Measurements from ENCODE around the gene ERN1.

The ERN1 gene

GRCh38 chr17:64107500-64108236 is 22.3 kb downstream of the ERN1 start:
- no peak for FAIRE-seq

GRCh38 chr17:64106918-64107317 is 23.0 kb downstream of the ERN1 start:
- FAIRE-seq = no peak

DNA sequence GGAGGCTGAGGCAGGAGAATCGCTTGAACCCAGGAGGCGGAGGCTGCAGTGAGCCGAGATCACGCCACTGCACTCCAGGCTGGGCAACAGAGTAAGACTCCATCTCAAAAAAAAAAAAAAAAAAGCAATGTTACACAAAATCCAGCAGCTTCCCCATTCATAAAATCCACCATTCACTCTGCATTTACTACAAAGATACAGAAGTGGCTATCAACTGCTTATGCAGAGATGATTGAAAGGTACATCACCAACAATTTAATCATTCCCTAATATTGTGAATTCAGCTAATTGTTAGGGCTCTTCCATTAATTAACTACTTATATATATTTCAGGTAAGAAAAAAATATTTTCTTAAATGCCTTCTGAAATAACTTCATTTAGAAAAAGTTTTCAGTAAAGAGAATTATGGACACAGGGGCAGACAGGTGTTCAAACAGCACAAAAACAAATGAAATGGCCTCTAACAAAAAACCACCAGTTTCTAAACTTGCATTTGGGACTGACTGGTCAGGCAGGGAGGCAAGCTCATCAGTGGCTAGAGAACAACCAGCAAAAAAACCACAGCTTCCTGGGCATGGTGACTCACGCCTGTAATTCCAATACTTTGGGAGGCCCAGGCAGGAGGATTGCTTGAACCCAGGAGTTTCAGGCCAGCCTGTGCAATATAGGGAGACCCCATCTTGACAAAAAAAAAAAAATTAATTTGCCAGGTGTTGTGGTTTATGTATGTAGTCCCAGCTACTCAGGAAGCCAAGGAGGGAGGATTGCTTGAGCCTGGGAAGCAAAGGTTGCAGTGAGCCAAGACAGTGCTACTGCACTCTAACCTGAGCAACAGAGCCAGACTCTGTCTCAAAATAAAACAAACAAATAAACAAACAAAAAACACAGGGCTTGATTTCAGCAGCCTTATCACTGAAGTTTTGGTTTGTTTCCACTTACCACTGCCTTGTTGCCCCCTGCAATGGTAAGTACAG is 26.3 kb downstream of the ERN1 start:
- FAIRE-seq = no peak

GRCh38 chr17:64102627-64103390 is 27.1 kb downstream of the ERN1 start:
- no peak for FAIRE-seq

DNA sequence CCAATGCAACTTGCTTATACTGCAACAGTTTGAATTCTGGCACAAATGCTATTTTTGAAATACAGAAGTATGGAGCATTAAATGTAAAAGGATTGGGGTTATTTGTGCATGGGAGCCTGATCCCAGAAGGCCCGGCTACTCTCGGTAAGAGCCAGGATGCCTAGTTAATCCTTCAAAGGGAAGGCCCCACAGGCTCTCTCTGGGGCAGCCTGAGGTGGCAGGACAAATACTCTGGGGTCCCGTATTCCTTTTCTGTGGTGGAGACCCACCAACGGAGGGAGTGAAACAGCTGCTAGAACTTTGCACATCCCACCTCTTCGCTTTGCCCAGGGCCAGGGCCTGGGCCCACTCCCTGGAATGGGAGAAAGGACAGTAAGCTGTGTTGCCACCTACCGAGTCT is 30.4 kb downstream of the ERN1 start:
- FAIRE-seq = no peak

DNA sequence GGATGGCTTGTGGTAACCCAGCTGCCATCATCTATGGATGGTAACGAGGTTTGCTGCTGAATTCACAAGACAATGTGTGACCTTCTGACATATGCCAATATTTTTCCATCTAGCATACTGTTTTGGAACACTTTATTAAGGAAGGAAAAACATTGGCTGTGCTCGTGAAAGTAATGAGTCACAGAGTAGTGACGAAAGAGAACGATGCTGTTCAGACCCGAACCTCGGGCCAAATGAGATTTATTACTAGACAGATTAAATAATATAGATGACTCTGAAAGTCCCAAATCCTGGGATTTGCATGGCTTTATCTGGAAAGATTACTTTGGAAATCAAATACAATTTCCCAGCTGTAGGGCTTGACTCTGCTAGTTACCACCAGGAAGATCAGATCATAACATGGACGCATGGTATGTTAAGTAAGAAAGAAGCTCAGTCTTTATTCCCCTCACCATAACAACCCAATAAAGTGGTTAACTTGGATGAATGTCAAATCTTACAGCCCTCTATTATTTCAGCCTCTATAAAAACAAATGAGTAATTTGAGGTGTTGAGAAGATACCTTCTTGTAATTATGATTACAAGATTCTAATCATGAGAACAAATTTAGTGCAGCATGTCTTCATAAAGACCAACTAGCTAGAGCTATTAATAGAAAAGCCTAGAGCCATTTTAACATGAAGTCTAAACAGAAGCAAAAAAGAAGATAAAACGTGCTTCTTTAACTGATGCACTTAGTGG is 32.6 kb downstream of the ERN1 start:
- FAIRE-seq = no peak

- FAIRE-seq = no peak
These were observed 33.9 kb downstream of the ERN1 start for GRCh38 chr17:64096037-64096436.

GRCh38 chr17:64095144-64095882 is 34.6 kb downstream of the ERN1 start:
- no peak for FAIRE-seq

DNA sequence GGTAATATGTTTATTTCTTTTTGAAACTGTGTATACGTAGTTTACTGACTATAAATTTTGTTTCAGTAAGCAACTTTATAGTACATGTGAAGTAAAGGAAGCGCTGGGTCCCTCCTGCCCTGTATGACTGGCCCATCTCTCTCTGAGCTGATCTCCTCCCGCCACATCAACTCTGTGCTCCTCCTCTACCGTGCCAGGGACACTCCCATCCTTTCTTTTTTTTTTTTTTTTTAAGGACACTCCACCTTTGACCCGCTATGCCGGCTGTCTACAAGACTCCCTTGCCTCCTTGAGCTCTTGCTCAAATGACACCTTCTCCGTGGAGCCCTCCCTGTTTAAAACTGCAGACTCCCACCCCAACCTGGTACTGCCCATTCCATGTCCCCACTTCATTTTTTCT is 35.5 kb downstream of the ERN1 start:
- no peak for FAIRE-seq

DNA sequence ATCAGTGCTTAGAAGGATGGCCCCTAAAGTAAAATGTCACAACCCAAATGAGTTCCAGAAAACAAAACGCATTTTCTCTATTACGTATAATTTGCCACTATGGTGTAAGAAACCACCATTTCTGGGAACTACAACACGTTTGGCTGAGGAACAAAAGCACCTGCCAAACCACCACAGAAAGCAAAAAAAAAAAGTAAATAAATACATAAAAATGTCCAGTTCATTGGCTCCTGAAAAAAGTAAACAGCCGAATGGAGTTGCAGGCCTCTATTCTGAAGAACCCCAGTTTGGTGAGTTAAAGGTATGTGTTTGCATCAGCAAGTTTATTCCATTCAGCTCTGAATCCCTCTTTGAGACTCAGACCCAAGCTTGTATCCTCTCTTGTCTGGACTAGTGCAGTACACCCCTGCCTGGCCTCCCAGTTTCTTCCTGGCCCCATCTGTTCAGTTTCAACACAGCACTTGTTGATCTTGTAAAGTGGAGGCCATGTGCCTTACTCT is 36.9 kb downstream of the ERN1 start:
- no peak for FAIRE-seq

DNA sequence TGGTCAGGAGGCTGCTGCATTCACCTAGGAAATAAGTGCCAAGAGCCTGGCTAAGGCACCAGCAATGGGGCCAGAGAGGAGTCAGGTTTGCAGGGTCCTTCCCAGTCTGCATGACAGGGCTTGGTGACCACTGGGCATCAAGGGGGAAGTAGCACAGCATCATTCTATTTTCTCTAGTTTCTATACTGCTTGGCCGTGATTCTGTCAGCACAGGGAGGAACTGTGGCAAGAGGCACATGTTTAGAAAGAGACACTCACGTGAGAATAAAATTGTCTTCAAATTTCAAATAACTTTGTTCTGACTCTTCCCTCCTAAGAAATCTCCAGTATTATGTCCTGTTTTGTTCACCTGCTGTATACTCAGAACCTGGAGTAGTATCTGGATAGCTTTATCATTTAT is 37.8 kb downstream of the ERN1 start:
- FAIRE-seq = no peak

- FAIRE-seq = no peak
These were observed 38.4 kb downstream of the ERN1 start for GRCh38 chr17:64091571-64091970.

GRCh38 chr17:64091116-64091515 is 38.8 kb downstream of the ERN1 start:
- no peak for FAIRE-seq

DNA sequence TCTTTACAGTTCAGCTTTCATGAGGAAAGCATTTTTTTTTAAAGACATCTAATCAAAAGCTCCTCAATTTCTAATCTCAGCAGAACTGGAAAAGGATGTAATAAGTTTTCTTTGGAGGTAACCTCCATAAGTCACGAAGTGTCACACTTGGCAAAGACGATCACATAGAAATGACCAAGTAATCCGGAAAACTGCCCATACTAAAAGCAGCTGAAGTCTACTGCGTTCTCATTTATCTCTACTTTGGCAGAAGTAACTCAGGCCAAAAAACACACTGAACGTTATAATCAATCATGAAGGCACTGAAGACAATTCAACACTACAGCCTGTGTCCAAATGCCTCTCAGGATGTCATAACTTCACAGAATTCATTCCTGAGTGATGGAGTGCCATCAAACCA is 39.8 kb downstream of the ERN1 start:
- no peak for FAIRE-seq

- FAIRE-seq = no peak
These were observed 42.5 kb downstream of the ERN1 start for GRCh38 chr17:64087252-64088005.

DNA sequence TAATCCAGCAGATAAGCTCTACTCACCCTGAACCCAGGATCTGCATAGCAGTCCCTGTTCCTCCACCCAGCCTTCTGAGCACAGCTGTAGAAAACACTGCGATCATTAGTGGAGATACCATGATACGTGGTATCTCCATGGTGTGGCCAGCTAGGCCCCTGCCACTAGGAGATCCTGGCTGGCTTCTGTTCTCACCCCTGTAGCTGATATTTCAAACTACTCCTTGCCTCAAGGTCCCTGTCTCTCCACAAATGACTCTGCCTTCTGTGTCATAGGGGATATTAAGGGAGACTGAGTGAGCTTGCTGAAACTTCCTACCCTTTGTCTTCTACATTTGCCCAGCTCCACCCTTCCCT is 44.3 kb downstream of the ERN1 start:
- FAIRE-seq = no peak

- FAIRE-seq = no peak
These were observed 44.8 kb downstream of the ERN1 start for GRCh38 chr17:64084940-64085649.

- FAIRE-seq = no peak
These were observed 45.6 kb downstream of the ERN1 start for GRCh38 chr17:64084086-64084939.

DNA sequence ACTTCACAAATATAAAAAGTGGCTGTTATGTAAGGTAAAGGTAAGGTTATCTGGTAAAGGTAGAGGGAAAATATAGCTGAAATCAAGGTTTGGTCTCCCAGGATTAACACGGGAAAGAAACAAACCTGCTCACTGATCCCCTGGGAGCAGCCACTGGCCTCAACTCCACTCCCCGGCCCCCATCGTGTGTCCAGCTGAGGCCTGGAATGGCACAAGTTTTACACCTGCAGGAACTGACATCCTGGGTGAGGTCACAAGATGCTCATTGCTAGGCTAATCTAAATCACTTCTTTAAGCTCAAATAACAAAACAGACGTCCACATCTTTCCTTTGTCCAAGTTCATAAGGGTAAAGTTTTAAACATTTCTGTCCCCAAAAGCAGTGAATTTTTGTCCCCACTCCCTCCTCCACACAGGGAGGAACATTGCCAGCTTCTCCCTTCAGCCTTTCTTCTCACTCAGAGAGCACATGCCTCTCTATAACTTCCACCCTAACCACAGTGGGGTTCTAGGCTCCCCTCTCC is 46.3 kb downstream of the ERN1 start:
- no peak for FAIRE-seq

Data from A204.1 (cell line).